Sigmoid colon (tissue), 4 donors: ENCODE results near the gene ZNF646.

ENCODE experiments used
- CTCF ChIP-seq, 4 experiments: fragments of 450-650 bp in 3 of 4; fragments of 200-600 bp in 1 of 4; IDR thresholded peaks; one replicate each; pipeline ENCODE4 v1.5.1; 2016 to 2019; ENCODE audit warnings: antibody characterized with exemption in 4 of 4, mild to moderate bottlenecking in 3 of 4, moderate library complexity in 2 of 4
- EP300 ChIP-seq, 4 donors: sonication (generic); formaldehyde crosslinking; IDR thresholded peaks; one replicate each; pipeline ENCODE4 v1.6.1; 2017; ENCODE audit warnings: antibody characterized with exemption in 4 of 4
- POLR2A ChIP-seq, 2 donors: fragments of 450-650 bp; IDR thresholded peaks; one replicate each; pipeline ENCODE4 v1.6.1; 2016; ENCODE audit warnings: antibody characterized with exemption in 2 of 2, mild to moderate bottlenecking in 2 of 2, moderate library complexity in 2 of 2

GRCh38 chr16:31081428-31082351 lies 7.5 kb downstream of the ZNF646 start:
- TF ChIP-seq POLR2A (IDR thresholded peaks at IDR 0.05): no peak
- TF ChIP-seq CTCF (IDR thresholded peaks at IDR 0.05): no peak
- TF ChIP-seq EP300 (IDR thresholded peaks at IDR 0.05): no peak
